Measurements from ENCODE around the gene CYB5B.
A peak's percentile ranks its signal among the peaks of the same experiment; 100 is the strongest.
"Not testable (repeated sequence)": the region's sequence is repeated elsewhere in the genome, so short reads cannot be mapped to it uniquely, and the experiment has no call there.

CYB5B gene

DNA sequence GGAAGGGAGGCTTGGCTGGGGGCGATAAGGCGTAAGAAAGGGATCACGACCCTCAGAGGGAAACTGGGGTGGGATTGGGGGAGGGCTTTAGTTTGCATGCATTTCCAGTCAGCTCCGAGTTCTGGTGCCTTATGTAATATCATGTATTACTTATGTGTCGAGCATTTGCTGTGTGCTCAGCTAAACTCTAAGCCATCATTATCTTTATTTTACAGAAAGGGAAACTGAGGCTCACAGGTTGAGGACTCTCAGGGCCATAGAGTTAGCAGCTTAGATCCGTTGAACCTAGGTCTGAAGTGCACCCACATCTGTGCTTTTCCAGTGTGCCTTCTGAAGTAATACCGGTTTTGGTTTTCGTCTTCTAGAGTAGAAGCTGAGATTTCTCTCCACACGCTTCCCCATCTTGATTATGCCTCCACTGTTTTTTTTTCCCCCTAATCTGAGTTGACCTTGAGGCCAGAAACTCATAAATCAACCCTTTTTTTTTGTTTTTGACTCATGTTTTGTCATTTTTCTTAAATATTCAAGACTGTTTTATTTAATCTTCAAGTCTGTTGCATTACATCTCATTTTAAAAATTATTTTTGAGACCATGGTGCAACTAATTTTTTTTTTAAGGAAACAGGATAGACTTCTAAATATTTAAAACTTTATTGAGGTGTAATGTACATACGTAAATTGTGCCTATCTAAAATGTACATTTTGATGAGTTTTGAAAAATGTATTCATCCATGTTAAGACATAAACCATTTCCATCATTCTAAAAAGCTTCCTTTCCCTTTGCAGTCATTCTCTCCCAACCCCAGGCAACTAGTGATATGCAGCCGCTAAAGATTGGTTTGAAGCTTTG lies 741 bp downstream of the CYB5B start:
- no peaks in the 10 kb centered on the region for H3K9me3 ChIP-seq (ENCODE audit: severe bottlenecking)
- no peak; the same call in 2 of the 3 replicates for ATAC-seq (ENCODE audit: low read depth)
- H3K27ac ChIP-seq (ENCODE audit: poor library complexity, severe bottlenecking), result peak overlapping the region; percentile 71
- H3K27me3 ChIP-seq (ENCODE audit: insufficient read depth, poor library complexity, severe bottlenecking), result no peaks in the 10 kb centered on the region
- peaks cover 41% of the 10 kb centered on the region for H3K36me3 ChIP-seq (ENCODE audit: low read depth)
- DNase-seq (ENCODE audit: low spot score), result no peak
- peaks cover 6% of the 10 kb centered on the region for H3K4me1 ChIP-seq (ENCODE audit: insufficient read depth, poor library complexity, severe bottlenecking)
- TF ChIP-seq, protein P1, sequence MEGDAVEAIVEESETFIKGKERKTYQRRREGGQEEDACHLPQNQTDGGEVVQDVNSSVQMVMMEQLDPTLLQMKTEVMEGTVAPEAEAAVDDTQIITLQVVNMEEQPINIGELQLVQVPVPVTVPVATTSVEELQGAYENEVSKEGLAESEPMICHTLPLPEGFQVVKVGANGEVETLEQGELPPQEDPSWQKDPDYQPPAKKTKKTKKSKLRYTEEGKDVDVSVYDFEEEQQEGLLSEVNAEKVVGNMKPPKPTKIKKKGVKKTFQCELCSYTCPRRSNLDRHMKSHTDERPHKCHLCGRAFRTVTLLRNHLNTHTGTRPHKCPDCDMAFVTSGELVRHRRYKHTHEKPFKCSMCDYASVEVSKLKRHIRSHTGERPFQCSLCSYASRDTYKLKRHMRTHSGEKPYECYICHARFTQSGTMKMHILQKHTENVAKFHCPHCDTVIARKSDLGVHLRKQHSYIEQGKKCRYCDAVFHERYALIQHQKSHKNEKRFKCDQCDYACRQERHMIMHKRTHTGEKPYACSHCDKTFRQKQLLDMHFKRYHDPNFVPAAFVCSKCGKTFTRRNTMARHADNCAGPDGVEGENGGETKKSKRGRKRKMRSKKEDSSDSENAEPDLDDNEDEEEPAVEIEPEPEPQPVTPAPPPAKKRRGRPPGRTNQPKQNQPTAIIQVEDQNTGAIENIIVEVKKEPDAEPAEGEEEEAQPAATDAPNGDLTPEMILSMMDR (IDR thresholded peaks at IDR 0.05; ENCODE audit: poor library complexity, severe bottlenecking), result no peak
- peak overlapping the region; percentile 53 for H3K4me3 ChIP-seq (ENCODE audit: severe bottlenecking)

DNA sequence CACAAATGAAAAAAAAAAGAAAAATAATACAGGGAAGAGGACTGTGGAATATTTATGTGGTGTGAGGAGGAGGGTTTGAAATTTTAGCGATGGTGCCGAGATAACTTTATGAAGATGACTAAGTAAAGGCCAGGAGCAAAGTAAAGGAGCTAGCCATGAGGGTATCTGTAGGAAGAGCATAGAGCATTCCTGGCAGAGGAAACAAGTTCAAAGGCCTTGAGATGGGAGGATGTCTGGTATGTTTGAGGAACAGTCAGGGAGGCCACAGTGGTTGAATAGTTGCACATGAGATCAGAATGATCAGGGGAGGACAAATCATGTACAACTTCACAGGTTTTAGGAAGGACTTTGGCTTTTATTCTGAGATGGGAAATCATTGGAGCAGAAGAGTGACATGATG lies 4.2 kb downstream of the CYB5B start:
- Histone ChIP-seq H3K27me3 (ENCODE audit: insufficient read depth, poor library complexity, severe bottlenecking) (no peaks in the 10 kb centered on the region), H3K4me1 (ENCODE audit: insufficient read depth, poor library complexity, severe bottlenecking) (peaks cover 6% of the 10 kb centered on the region), H3K27ac (ENCODE audit: poor library complexity, severe bottlenecking) (no peak overlapping the region), H3K4me3 (ENCODE audit: severe bottlenecking) (no peak overlapping the region), H3K9me3 (ENCODE audit: severe bottlenecking) (no peaks in the 10 kb centered on the region), H3K36me3 (ENCODE audit: low read depth) (peaks cover 76% of the 10 kb centered on the region)
- ATAC-seq (ENCODE audit: low read depth) (no peak), DNase-seq (ENCODE audit: low spot score) (no peak)
- TF ChIP-seq, protein P1 (IDR thresholded peaks at IDR 0.05; ENCODE audit: poor library complexity, severe bottlenecking), result no peak

DNA sequence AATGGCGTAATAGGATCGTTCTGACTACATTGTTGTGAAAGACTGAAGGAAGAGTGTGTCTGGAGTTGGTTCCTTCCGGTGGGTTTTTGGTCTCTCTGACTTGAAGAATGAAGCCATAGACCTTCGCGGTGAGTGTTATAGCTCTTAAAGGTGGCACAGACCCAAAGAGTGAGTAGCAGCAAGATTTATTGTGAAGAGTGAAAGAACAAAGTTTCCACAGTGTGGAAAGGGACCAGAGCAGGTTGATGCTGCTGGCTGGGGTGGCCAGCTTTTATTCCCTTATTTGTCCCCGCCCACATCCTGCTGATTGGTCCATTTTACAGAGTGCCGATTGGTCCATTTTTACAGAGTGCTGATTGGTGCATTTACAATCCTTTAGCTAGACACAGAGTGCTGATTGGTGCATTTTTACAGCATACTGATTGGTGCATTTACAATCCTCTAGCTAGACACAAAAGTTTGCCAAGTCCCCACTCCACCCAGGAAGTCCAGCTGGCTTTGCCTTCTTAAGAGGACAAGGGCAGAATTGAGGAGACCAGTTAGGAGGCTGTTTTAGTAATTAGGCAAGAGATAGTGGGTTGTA lies 4.7 kb downstream of the CYB5B start:
- not testable (repeated sequence) for H3K9me3 ChIP-seq (ENCODE audit: severe bottlenecking); H3K27ac ChIP-seq (ENCODE audit: poor library complexity, severe bottlenecking); H3K4me1 ChIP-seq (ENCODE audit: insufficient read depth, poor library complexity, severe bottlenecking); DNase-seq (ENCODE audit: low spot score); ATAC-seq (ENCODE audit: low read depth); H3K4me3 ChIP-seq (ENCODE audit: severe bottlenecking); H3K27me3 ChIP-seq (ENCODE audit: insufficient read depth, poor library complexity, severe bottlenecking)
- peaks cover 80% of the 10 kb centered on the region for H3K36me3 ChIP-seq (ENCODE audit: low read depth)

DNA sequence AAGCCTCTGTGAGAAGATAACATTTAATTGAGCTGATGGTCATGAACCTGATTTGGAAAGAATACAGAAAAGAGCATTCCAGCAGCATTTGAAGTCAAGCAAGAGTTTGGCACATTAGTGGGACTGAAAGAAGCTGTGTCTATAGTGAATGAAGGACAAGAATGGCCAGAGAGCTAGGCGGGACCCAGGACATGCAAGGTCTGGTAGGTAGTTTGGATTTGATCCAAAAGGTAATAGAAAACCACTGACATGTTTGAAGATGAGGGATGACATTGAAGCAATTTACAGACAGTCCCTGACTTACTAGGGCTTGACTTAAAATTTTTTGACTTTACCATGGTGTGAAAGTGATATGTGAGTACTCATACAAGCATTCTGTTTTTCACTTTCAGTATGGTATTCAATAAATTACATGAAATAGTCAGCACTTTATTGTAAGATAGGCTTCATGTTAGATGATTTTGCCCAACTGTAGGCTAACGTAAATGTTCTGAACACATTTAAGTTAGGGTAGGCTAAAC lies 7.6 kb downstream of the CYB5B start:
- Histone ChIP-seq H3K9me3 (ENCODE audit: severe bottlenecking) (no peaks in the 10 kb centered on the region), H3K36me3 (ENCODE audit: low read depth) (peaks cover 94% of the 10 kb centered on the region), H3K4me3 (ENCODE audit: severe bottlenecking) (no peak overlapping the region), H3K27me3 (ENCODE audit: insufficient read depth, poor library complexity, severe bottlenecking) (no peaks in the 10 kb centered on the region), H3K27ac (ENCODE audit: poor library complexity, severe bottlenecking) (no peak overlapping the region), H3K4me1 (ENCODE audit: insufficient read depth, poor library complexity, severe bottlenecking) (no peaks in the 10 kb centered on the region)
- TF ChIP-seq, protein P1 (IDR thresholded peaks at IDR 0.05; ENCODE audit: poor library complexity, severe bottlenecking), result no peak
- ATAC-seq (ENCODE audit: low read depth) (peak; percentile 14; the same call in 1 of the 3 replicates), DNase-seq (ENCODE audit: low spot score) (no peak)

DNA sequence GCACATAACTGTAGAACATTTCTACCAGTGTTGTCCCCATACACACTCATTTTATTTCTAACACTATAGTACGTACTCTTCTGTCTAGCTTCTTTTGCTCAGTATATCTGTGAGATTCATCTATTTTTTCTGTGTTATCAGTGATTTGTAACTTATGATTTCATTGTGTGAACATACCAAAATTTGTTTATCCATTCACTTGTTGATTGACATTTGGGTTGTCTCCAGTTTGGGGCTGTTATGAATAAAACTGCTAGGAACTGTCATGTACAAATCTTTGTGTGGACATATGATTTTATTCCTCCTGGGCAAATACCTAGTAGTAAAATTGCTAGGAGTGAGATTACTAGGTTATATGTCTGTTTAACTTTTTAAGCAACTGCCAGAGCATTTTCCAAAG lies 9.6 kb downstream of the CYB5B start:
- Histone ChIP-seq H3K4me1 (ENCODE audit: insufficient read depth, poor library complexity, severe bottlenecking) (no peaks in the 10 kb centered on the region), H3K27me3 (ENCODE audit: insufficient read depth, poor library complexity, severe bottlenecking) (no peaks in the 10 kb centered on the region), H3K27ac (ENCODE audit: poor library complexity, severe bottlenecking) (no peak overlapping the region), H3K9me3 (ENCODE audit: severe bottlenecking) (no peaks in the 10 kb centered on the region), H3K4me3 (ENCODE audit: severe bottlenecking) (no peak overlapping the region), H3K36me3 (ENCODE audit: low read depth) (peaks cover 91% of the 10 kb centered on the region)
- ATAC-seq (ENCODE audit: low read depth), result no peak
- TF ChIP-seq, protein P1 (IDR thresholded peaks at IDR 0.05; ENCODE audit: poor library complexity, severe bottlenecking), result no peak
- no peak for DNase-seq (ENCODE audit: low spot score)
